HCT116 (cell line): ENCODE data around the gene PODN. TPM values are rescaled to one million over a fixed set of nuclear protein-coding genes. Genes with fewer than 3 reads are reported as not detected.

Experiments used
- ATAC-seq: fragments of 200-7000 bp; cut with Tn5 transposase; 2 replicates; pipeline ENCODE4 v1.9.1; 2020; ENCODE audit warnings: mild to moderate bottlenecking, moderate library complexity
- BruUV-seq: library from RNA; stranded (reverse); fragments of 400-500 nt; replicated peaks from 2 replicates; lab custom pipeline; 2021; lab: Mats Ljungman, UMichigan
- CTCF ChIA-PET: fragments of 300-600 bp; sonication (Branson Sonifier 250); formaldehyde crosslinking; loops from one replicate; lab custom pipeline; 2021; ENCODE audit warnings: antibody characterized with exemption; lab: Charles Lee
- POLR2A ChIA-PET: fragments of 300-600, 350-600 bp; sonication (Branson Sonifier 250); formaldehyde crosslinking; loops from one replicate; lab custom pipeline; 2021; ENCODE audit warnings: antibody characterized with exemption; lab: Charles Lee
- RAD21 ChIA-PET, 2 experiments: fragments of 300-600 bp; sonication (Branson Sonifier 250); formaldehyde crosslinking; loops; one replicate each; lab custom pipeline; 2023; ENCODE audit warnings: low total read pairs in 2 of 2; ENCODE audit not compliant: uncharacterized antibody in 2 of 2, unreplicated experiment in 2 of 2, low non-redundant PET in 1 of 2; lab: Charles Lee
- DNase-seq: peaks from one replicate; pipeline ENCODE4 v3.0.0-alpha.2; 2010; ENCODE audit warnings: low read depth, low spot score
- H2AFZ ChIP-seq: fragments of 200-600 bp; shearing (Covaris generic), sonication (generic); 2 replicates; pipeline ENCODE4 v1.6.1; 2017; ENCODE audit warnings: low read depth, mixed run types, mixed read lengths, antibody characterized with exemption, low read length; ENCODE audit not compliant: poor library complexity, severe bottlenecking
- H3K27ac ChIP-seq: 2 replicates; pipeline ENCODE4 v1.5.1; 2012; ENCODE audit warnings: low read depth, low read length
- H3K27me3 ChIP-seq: fragments of 200-600 bp; sonication (generic); 2 replicates; pipeline ENCODE4 v1.6.1; 2016; ENCODE audit warnings: mixed run types, low read length, mixed read lengths; ENCODE audit not compliant: insufficient read depth
- H3K36me3 ChIP-seq, 2 experiments: fragments of 200-500 bp in 1 of 2; fragments of 200-600 bp in 1 of 2; sonication (Bioruptor generic) in 1 of 2; sonication (generic) in 1 of 2; 2 replicates each; pipeline versions ENCODE4 v1.5.1 to v1.6.1; 2014 to 2016; ENCODE audit warnings: low read length in 2 of 2, inconsistent platforms in 1 of 2, mixed read lengths in 1 of 2, mixed run types in 1 of 2; ENCODE audit not compliant: insufficient read depth in 2 of 2, control insufficient read depth in 1 of 2
- H3K4me1 ChIP-seq, 2 experiments: fragments of 200-600 bp in 1 of 2; sonication (generic) in 1 of 2; 2 replicates each; pipeline versions ENCODE4 v1.5.1 to v1.6.1; 2012 to 2017; ENCODE audit warnings: low read length in 2 of 2, inconsistent platforms in 1 of 2, mild to moderate bottlenecking in 1 of 2, mixed read lengths in 1 of 2, mixed run types in 1 of 2, moderate library complexity in 1 of 2; ENCODE audit not compliant: insufficient read depth in 2 of 2, control insufficient read depth in 1 of 2
- H3K4me2 ChIP-seq: fragments of 200-600 bp; sonication (generic); 2 replicates; pipeline ENCODE4 v1.6.1; 2017; ENCODE audit warnings: mixed run types, low read length, mixed read lengths
- H3K4me3 ChIP-seq, 2 experiments: fragments of 200-600 bp in 1 of 2; sonication (generic) in 1 of 2; replicated peaks in 1 of 2; 2 replicates each; pipeline ENCODE4 v1.5.1; 2011 to 2016; ENCODE audit warnings: low read length in 2 of 2, control low read depth in 1 of 2, low read depth in 1 of 2, mild to moderate bottlenecking in 1 of 2, mixed read lengths in 1 of 2, mixed run types in 1 of 2
- H3K79me2 ChIP-seq: fragments of 200-600 bp; sonication (generic); 2 replicates; pipeline ENCODE4 v1.6.1; 2017; ENCODE audit warnings: mild to moderate bottlenecking, mixed run types, low read length, moderate library complexity, mixed read lengths; ENCODE audit not compliant: insufficient read depth
- H3K9ac ChIP-seq: fragments of 200-600 bp; sonication (generic); 2 replicates; pipeline ENCODE4 v1.6.1; 2016; ENCODE audit warnings: low read length, mixed read lengths
- H3K9me2 ChIP-seq: fragments of 200-600 bp; sonication (generic), shearing (Covaris generic); 2 replicates; pipeline ENCODE4 v1.6.1; 2017; ENCODE audit warnings: mixed run types, mild to moderate bottlenecking, moderate library complexity; ENCODE audit not compliant: insufficient read depth
- H3K9me3 ChIP-seq, 2 experiments: fragments of 200-500 bp in 1 of 2; fragments of 200-600 bp in 1 of 2; sonication (Bioruptor generic) in 1 of 2; sonication (generic) in 1 of 2; 2 replicates each; pipeline ENCODE4 v1.6.1; 2014 to 2017; ENCODE audit warnings: low read length in 2 of 2, mixed read lengths in 2 of 2, inconsistent platforms in 1 of 2, low read depth in 1 of 2, mild to moderate bottlenecking in 1 of 2, mixed run types in 1 of 2, moderate library complexity in 1 of 2; ENCODE audit not compliant: control insufficient read depth in 1 of 2, insufficient read depth in 1 of 2
- H4K20me1 ChIP-seq: fragments of 200-600 bp; sonication (generic), shearing (Covaris generic); 2 replicates; pipeline ENCODE4 v1.6.1; 2017; ENCODE audit warnings: mixed run types, mild to moderate bottlenecking, moderate library complexity; ENCODE audit not compliant: insufficient read depth
- CBX3 ChIP-seq: IDR thresholded peaks from 2 replicates; pipeline ENCODE4 v1.6.1; 2012; ENCODE audit warnings: low read depth
- CEBPB ChIP-seq: IDR thresholded peaks from 2 replicates; pipeline ENCODE4 v1.6.1; 2012; ENCODE audit warnings: low read depth
- ELF1 ChIP-seq: IDR thresholded peaks from 2 replicates; pipeline ENCODE4 v1.6.1; 2012; ENCODE audit warnings: low read depth, borderline replicate concordance
- FOSL1 ChIP-seq: IDR thresholded peaks from 2 replicates; pipeline ENCODE4 v1.6.1; 2012; ENCODE audit warnings: low read depth
- JUND ChIP-seq: IDR thresholded peaks from 2 replicates; pipeline ENCODE4 v1.6.1; 2012
- POLR2A ChIP-seq: IDR thresholded peaks from 2 replicates; pipeline ENCODE4 v1.7.0; 2011; ENCODE audit warnings: borderline replicate concordance; ENCODE audit not compliant: insufficient read depth, insufficient read length; ENCODE audit errors: extremely low read depth
- SIN3A ChIP-seq: IDR thresholded peaks from 2 replicates; pipeline ENCODE4 v1.6.1; 2012; ENCODE audit warnings: low read depth
- SP1 ChIP-seq: IDR thresholded peaks from 2 replicates; pipeline ENCODE4 v1.6.1; 2012; ENCODE audit warnings: low read depth
- SRF ChIP-seq: IDR thresholded peaks from 2 replicates; pipeline ENCODE4 v1.6.1; 2012; ENCODE audit warnings: low read depth
- YY1 ChIP-seq: IDR thresholded peaks from 2 replicates; pipeline ENCODE4 v1.6.1; 2011; ENCODE audit warnings: low read length, low read depth, moderate library complexity, mild to moderate bottlenecking; ENCODE audit not compliant: insufficient replicate concordance; ENCODE audit errors: extremely low read depth
- intact Hi-C: fragments of 100-400 bp; cut with micrococcal nuclease; formaldehyde crosslinking; loops from 2 replicates; pipeline ENCODE4 v1.10.0; 2022
- total RNA-seq: library from RNA; stranded (reverse); gene quantifications from one replicate; pipeline ENCODE4 v1.2.1, GENCODE V29; 2021; ENCODE audit not compliant: unreplicated experiment
- TF ChIP-seq, protein P1 (sequence below): IDR thresholded peaks from 2 replicates; pipeline ENCODE4 v1.6.1; 2012
- TF ChIP-seq, protein P2 (sequence below): IDR thresholded peaks from 2 replicates; pipeline ENCODE4 v1.6.1; 2012
- TF ChIP-seq, protein P3 (sequence below): IDR thresholded peaks from 2 replicates; pipeline ENCODE4 v1.6.1; 2012; ENCODE audit warnings: low read depth

Gene PODN
- total RNA-seq, 1 experiment from 2014 or later: 0.22 TPM

DNA sequence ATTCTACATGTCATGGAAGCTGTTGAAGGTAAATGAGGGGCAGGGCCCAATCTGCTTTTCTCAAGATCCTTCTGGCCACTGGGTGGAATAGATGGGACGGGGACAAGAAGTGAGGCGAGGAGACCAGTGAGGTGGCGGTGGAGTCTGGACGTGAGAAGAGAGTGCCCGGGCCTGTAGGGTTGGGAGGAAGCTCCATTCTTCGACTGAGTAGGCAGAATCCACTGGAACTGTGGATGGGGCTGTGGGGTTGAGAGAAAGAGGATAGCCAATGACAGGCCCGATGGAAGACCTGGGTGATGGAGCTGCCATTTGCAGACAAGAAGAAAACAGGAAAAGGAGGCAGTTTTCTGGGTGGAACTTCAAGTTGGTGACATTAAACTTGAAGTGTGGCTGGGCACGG is 70.2 kb downstream of the PODN start:
- ChIA-PET CTCF (no interaction called here), POLR2A (no interaction called here)

More for the DNA sequence above, 70.2 kb downstream of the PODN start:
- no TSS peak for BruUV-seq
- H4K20me1 ChIP-seq: no peaks in the 10 kb centered on the region
- RAD21 ChIA-PET: no interaction called here
- no peaks in the 10 kb centered on the region for H3K9me3 ChIP-seq
- H3K4me2 ChIP-seq: no peak overlapping the region
- intact Hi-C loops: no loop called here
- no peak overlapping the region for H3K4me3 ChIP-seq
- no peaks in the 10 kb centered on the region for H3K4me1 ChIP-seq
- TF ChIP-seq CEBPB (no peak), ELF1 (no peak), SP1 (no peak), JUND (no peak), POLR2A (no peak), SIN3A (no peak), SRF (no peak), FOSL1 (no peak), CBX3 (no peak), YY1 (no peak)
- TF ChIP-seq, protein P1, sequence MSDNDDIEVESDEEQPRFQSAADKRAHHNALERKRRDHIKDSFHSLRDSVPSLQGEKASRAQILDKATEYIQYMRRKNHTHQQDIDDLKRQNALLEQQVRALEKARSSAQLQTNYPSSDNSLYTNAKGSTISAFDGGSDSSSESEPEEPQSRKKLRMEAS: no peak
- TF ChIP-seq, protein P2, sequence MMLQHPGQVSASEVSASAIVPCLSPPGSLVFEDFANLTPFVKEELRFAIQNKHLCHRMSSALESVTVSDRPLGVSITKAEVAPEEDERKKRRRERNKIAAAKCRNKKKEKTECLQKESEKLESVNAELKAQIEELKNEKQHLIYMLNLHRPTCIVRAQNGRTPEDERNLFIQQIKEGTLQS: no peak
- TF ChIP-seq, protein P3, sequence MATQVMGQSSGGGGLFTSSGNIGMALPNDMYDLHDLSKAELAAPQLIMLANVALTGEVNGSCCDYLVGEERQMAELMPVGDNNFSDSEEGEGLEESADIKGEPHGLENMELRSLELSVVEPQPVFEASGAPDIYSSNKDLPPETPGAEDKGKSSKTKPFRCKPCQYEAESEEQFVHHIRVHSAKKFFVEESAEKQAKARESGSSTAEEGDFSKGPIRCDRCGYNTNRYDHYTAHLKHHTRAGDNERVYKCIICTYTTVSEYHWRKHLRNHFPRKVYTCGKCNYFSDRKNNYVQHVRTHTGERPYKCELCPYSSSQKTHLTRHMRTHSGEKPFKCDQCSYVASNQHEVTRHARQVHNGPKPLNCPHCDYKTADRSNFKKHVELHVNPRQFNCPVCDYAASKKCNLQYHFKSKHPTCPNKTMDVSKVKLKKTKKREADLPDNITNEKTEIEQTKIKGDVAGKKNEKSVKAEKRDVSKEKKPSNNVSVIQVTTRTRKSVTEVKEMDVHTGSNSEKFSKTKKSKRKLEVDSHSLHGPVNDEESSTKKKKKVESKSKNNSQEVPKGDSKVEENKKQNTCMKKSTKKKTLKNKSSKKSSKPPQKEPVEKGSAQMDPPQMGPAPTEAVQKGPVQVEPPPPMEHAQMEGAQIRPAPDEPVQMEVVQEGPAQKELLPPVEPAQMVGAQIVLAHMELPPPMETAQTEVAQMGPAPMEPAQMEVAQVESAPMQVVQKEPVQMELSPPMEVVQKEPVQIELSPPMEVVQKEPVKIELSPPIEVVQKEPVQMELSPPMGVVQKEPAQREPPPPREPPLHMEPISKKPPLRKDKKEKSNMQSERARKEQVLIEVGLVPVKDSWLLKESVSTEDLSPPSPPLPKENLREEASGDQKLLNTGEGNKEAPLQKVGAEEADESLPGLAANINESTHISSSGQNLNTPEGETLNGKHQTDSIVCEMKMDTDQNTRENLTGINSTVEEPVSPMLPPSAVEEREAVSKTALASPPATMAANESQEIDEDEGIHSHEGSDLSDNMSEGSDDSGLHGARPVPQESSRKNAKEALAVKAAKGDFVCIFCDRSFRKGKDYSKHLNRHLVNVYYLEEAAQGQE: no peak
- H3K79me2 ChIP-seq: no peaks in the 10 kb centered on the region
- H3K36me3 ChIP-seq: no peaks in the 10 kb centered on the region
- H3K9me2 ChIP-seq: no peaks in the 10 kb centered on the region
- no peak overlapping the region for H3K27ac ChIP-seq
- H3K9ac ChIP-seq: no peak overlapping the region
- no peaks in the 10 kb centered on the region for H3K27me3 ChIP-seq
- H2AFZ ChIP-seq: no peak overlapping the region
- no peak for ATAC-seq
- no peak for DNase-seq
